Stimulated activated CD4-positive, alpha-beta T cell treated with anti-CD3 and anti-CD28 coated beads, Interleukin-2, amount 100 ng/mL, for 4 hours (primary cell): ENCODE results near the gene NIPSNAP2.
"Not testable (repeated sequence)": the region's sequence is repeated elsewhere in the genome, so short reads cannot be mapped to it uniquely, and the experiment has no call there.

Experiments
- DNase-seq: peaks from one replicate; pipeline ENCODE4 v3.0.0-alpha.2; 2020; ENCODE audit warnings: low read depth

Gene NIPSNAP2

DNA sequence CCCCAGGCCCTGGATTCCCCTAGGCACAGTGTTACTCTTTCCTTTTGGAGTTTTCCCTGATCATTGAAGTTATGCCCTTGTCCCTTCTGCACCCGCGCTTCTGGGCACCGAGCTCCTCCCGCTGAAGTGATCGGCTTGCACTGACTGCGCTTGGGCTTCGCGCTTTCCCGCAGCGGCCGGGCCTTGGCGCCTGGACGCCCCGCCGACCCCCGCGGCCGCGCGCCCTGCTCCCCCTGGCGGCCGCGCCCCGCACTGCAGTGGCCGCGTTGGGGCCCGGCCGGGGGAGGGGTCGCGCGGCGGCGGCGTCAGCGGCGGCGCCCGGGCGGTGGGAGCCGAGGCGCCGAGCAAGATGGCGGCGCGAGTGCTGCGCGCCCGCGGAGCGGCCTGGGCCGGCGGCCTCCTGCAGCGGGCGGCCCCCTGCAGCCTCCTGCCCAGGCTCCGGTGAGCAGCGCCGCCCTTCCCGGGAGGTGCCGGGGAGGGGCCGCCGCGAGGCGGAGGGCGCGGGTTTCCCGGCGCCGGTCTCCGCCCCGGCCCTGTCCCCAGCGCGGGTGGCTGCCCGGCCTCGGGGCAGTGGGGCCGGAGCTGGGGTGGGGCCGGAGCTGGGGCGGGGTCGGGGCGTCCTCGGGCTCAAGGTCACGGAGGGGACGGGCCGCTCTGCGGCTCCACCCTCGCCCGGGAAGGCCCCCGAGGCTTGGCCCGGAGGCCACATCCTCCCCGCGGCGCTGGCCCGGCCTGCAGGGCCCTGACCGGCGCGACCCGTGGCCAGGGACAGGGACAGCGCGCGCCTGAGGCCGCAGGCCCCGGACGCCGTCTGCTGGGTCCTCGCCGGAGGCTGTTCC, at the start of gene NIPSNAP2:
NIPSNAP2 (plus strand) TSS at position 325 of the 839 bp plus-strand sequence; CDS start at position 350, 25 bp downstream.
- DNase-seq, result peak; percentile 33

DNA sequence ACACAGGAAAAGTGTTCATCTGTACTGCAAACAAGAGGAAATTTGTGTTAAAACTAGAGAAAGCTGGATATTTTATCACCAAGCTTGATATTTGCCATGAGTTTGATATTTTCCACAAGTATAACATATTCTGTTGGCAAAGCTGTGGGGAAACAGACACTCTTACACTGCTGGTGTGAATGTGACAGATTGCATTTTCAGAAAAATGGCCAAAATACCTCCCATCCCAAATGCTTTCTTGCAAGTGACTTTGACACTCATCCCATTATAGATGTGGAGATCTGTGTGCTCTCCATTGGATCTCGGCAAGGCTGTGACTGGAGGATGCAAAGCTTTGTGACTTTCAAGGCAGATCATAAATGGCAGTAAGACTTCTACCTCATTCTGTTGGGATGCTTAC, 46.6 kb upstream of the NIPSNAP2 start:
- DNase-seq, result no peak

DNA sequence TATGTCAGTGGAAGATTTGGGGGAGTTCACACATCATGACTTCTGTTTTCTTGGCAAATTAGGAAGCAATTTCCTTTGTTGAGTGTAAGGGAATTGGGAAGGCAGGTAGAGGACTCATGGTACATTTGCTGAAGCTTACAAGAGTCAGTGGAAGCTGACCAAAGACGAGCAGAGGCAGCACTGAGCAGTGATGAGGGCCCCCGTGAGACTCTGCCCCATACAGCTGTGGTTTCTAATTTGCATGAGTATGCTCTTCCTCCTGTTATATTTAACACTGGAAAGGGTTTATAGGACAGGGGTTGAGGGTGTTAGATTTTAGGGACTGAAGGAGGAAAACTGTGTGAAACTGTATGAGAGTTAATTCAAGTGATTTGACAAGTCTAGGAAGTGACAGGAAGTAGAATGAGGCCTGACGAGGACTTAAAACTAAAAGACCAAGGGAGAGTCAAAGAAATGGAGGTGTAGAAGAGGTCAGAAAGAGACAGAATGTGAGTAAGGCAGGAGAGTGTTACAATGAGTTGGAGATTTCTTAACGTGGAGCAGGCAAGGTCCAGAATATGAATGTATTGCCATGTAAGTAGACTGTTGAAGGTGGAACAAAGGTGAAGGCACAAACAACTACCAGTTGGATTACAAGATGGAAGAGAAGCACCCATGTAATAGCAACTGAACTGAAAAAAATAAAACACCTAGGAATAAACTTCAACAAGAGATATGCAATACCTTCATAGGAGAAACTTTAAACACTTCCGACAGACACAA, 36.2 kb upstream of the NIPSNAP2 start:
- DNase-seq, result no peak

DNA sequence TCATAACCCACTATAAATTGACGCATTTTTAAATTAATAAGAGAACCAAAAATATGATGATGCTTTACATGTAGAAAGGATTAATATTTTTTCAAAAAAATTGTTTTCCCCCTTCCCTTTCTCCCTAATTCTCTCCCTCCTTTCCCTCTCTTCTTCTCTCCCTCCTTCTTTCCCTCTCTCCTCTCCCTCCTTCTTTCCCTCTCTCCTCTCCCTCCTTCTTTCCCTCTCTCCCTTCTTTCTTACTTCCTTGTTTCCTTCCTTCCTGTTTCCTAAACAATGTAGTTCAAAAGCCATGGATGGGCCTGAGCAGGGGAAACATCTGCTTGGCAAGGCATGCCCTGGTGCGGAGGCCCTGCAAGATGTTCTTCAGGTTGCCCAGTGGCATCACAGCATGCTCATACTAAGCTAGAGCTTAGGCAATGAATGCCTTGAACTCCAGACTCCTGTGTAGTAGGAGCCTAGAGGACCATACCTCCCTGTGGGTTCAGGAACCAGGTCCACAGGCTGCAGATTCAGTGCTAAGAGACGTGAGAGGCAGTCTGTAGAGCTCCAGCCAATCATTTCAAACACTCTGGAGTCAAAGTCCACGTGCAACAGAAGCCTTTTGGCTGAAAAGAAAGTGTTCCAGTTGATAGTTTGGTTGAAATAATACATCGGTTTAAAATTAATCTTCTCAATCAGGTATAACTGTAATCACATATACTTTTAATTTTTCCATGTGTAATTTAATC, 32.8 kb upstream of the NIPSNAP2 start:
- DNase-seq, result no peak

DNA sequence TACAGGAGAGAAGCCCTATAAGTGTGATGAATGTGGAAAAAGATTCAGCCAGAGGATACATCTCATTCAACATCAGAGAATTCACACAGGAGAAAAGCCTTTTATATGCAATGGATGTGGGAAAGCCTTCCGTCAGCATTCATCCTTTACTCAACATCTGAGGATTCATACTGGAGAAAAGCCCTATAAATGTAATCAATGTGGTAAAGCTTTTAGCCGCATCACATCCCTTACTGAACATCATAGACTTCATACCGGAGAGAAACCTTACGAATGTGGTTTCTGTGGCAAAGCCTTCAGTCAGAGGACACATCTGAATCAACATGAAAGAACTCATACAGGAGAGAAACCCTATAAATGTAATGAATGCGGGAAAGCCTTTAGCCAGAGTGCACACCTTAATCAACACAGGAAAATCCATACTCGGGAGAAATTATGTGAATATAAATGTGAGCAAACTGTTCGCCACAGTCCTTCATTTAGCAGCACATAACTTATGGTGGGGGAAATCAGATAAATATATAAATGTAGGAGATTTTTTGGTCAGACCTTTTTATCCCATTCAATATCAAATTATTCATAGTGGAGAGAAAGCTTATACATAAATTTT, 24.8 kb upstream of the NIPSNAP2 start:
- no peak for DNase-seq

DNA sequence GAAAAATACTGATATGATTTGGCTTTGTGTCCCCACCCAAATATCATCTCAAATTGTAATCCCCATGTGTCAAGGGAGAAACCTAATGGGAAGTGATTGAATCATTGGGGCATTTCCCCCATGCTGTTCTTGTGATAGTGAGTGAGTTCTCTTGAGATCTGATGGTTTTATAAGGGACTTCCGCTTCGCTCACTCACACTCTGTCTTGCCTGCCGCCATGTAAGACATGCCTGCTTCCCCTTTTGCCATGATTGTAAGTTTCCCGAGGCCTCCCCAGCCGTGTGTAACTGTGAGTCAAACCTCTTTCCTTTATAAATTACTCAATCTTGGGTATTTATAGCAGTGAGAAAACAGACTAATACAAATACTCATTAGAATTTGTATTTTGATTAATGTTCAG, 17.8 kb upstream of the NIPSNAP2 start:
- DNase-seq, result no peak

DNA sequence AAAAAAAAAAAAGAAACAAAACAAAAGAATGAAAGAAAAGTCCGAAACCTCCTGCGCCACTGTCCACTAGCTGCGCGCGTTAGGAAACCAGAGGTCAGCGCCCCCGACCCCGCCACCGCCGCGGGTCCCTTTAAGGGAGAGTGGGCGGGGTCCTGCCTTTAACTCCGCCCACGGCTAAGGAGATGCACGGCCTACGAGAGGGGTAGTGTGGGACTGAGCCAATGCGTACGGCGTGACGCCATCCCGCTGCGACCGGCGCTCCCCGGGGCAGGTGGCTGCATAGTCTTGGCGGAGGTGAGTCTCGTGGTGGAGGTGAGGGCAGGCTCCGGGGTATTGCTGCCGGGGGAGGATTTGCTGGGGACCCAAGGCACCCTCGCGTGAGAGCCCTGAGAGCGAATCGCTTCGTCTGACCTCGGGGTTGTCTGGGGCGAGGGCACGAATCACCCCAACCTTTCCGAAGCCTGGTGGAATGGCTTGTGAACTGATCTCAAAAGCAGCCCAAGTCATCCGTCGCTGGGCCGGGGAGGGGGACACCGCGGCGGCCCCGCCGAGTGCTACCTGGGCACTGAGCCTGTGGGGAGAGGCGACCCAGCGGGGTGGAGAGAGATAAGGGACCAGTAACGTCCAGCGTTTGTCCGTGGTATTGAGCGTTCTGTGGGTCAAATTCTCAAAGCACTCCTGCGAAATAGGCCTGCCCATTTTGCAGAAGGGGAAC, 12.6 kb upstream of the NIPSNAP2 start, which contains the start of gene MRPS17:
MRPS17 (plus strand) TSS at position 241 of the 715 bp plus-strand sequence. CDS start 1,319 bp downstream, outside the sequence.
- peak; percentile 92 for DNase-seq

DNA sequence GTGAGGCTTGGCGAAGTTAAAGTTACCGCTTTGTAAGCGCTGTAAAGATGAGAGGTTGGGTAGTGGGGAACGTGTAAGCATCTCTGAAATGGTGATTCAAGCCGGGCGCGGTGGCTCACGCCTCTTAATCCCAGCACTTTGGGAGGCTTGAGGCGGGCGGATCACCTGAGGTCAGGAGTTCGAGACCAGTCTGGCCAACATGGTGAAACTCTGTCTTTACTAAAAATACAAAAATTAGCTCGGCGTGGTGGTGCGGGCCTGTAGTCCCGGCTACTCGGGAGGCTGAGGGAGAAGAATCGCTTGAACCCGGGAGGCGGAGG, 12.1 kb upstream of the NIPSNAP2 start:
- not testable (repeated sequence) for DNase-seq

DNA sequence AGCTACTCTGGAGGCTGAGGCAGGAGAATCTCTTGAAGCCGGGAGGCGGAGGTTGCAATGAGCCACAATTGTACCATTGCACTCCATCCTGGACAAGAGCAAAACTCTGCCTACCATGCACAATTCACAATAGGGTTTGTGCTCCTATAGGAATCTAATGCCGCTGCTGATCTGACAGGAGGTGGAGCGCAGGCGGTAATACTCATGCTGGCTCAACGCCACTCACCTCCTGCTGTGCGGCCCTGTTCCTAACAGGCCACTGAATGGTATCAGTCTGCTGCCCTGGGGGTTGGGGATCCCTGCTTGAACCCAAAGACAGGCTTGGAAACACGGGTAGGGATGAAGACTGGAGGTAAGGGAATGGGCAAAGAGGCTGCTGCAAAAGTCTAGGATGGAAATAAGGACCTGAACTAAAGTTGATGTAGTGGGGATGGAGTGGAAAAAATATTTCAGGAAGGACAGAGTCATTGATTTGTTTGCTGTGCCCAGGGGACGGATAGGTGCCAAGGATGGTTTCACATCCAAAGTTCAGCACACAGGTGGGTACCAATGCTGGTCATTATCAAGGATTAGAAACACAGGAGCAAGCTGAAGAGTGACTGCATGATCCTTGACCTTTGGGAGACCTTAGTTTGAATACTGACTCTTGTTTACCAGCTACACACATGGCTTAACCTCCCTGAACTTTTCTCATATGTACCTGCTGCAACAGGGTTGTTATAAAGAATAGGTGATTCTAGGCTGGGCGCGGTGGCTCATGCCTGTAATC, 10.5 kb upstream of the NIPSNAP2 start:
- no peak for DNase-seq

DNA sequence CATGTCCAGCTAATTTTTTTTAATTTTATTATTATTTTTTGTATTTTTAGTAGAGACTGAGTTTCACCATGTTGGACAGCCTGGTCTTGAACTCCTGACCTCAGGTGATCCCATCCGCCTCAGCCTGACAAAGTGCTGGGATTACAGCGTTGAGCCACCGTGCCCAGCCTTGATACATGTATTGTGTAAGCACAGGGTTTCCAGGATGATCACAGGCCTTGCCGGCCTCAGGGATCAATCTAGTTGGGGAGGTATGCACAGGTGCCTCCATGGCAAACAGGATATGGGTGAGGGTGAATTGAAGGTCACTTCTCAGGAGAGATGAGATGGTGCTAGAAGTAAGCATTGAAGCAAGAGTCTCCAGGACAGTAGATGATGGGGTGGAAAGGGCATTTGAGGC, 7.2 kb upstream of the NIPSNAP2 start:
- no peak for DNase-seq

DNA sequence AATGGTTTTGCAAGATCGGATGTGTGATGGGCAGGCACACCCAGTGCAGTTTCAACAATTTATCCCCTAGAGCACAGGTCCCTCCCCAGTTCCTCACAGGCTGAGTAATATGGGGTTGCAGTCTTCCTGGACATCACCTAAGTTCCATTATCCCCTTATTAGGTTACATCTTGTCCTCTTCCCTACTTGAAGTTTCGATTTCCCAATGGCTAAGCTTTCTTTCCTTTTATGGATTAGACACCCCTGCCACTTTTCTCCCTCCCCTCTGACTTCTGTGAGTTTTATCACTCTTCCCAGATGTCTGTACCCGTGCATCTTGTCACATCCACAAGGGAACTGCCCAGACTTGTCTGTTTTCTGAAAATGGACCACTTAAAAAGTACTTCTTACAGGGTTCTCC, 2.4 kb upstream of the NIPSNAP2 start:
- DNase-seq, result no peak

DNA sequence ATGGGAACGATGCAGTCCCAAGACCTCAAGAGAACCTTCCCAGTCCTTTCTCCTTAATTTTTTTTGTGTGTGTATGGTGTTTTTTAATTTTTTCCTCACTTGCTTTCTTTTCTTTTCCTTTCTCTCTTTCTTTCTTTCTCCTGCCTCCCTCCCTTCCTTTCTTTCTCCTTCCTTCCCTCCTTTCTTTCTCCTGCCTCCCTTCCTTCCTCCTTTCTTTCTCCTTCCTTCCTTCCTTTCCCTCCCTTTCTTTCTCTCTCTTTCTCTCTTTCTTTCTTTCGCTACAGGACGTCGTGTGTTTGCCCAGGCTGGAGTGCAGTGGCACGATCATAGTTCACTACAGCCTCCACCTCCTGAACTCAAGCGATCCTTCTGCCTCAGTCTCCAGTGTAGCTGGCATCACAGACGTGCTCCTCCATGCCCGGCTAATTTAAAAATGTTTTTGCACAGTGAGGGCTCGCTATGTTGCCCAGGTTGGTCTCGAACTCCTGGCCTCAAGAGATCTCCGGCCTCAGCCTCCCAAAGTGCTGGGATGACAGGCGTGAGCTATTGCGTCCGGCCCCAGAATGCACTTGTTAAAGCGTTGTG, 709 bp upstream of the NIPSNAP2 start:
- no peak for DNase-seq

DNA sequence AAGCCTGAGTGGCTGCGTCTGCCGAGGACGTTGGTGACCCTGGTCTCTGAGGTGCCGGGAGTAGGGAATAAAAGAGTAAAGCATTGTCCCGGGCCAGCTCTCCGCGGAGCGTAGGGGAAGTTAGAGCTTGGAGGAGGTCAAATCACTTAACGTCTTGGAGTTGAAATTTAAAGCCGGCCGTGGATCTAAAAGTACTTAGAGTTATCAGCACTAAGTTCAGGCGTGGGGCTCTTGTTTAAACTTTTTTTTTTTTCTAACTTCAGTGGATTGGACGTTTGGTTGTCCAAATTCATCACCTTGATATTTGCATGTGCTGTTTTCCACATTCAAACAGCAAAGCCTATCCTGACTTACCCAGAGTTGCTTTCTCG, 700 bp downstream of the NIPSNAP2 start:
- DNase-seq, result no peak

DNA sequence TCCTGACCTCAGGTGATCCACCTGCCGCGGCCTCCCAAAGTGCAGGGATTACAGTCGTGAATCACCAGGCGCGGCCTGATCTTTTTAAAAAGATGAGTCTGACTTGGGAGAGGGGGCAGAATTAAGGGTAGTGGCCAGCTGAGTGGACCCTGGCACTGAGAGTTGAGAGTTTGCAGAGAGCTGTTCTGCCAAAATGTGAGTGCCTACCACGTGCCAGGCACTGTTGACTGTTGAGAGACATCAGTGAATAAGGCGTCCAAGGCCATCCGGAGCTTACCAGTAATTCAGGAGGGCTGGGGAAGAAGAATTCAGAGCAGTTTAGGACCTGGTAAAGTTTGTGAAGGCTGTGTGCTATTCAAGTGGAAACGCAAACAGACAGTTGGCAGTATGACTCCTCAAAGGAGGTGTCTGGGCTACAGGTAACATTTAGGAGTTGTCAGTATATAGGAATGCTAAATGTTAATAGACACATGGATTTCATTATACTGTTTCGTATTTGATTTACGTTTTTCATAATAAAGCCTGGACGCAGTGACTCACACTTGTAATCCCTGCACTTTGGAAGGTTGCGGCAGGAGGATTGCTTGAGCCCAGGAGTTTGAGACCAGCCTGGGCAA, 1.5 kb downstream of the NIPSNAP2 start:
- DNase-seq, result no peak

DNA sequence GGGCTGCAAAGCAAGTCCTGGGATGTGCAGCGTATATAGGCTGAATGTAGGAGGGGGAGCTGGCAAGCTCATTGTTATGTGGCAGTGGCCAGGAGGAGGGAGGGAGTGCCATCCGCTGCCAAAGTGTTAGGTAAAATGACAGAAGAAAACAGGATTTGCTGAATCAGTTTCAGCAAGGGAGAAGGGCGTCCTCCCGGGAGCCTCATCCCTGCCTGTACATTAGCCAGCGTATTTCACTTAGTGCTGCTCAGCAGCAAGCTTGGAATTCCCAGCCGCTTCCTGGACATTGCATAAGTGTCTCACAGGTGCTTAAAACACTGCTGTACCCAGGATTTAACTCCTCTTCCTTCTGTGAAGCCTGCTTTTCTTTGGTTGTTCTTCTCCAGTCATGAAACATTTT, 2.5 kb downstream of the NIPSNAP2 start:
- no peak for DNase-seq

DNA sequence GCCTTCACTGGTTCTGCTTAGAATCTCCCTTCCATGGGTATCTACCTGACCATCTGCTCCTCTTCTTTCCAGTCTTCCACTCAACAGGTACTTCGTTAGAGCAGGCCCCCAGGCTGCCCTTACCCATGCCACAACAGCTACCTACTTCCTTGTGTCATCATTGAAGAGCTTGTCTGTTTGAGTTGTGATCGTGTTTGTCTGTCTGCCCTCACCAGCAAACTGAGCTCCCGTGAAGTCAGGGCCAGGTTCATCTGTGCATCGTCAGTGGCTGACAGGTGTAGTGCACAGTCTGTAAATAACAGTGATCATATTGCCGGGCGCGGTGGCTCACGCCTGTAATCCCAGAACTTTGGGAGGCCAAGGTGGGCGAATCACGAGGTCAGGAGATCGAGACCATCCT, 5.0 kb downstream of the NIPSNAP2 start:
- DNase-seq, result no peak

DNA sequence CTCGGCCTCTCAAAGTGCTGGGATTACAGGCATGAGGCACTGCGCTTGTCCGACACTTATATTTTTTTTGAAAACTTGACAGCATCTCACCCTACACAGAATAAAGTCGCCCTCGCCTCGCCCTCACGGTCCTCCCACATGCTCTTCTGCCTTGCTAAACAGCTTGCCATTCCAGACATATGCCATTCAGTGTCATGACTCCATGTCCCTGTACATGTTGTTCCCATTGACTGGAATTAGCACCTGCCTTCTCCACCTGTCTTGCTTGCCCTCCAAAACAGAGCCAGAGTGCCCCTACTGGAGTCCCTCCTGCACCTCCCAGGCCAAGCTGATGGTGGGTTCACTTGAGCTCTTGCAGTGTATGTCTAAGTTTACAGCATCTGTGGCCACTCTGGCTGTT, 6.2 kb downstream of the NIPSNAP2 start:
- DNase-seq, result no peak

DNA sequence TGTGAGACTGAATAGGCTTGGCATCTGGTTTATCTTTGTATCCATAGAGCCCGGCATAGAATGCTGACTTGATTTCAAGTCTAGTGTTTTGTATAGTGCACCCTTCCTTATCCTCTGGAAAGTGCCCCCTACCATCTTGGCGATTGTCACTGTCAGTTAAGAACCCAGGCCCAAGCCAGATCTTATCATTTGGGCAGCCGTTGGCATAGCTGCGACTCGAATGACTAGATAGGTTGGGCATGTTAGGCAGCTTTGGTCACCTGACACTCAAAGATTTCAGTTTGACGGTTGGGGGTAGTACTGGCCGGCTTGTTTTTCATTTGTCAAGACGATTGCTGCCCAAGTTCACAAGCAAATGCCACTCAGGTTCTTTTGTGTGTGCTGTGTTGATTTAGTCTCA, 6.6 kb downstream of the NIPSNAP2 start:
- no peak for DNase-seq

DNA sequence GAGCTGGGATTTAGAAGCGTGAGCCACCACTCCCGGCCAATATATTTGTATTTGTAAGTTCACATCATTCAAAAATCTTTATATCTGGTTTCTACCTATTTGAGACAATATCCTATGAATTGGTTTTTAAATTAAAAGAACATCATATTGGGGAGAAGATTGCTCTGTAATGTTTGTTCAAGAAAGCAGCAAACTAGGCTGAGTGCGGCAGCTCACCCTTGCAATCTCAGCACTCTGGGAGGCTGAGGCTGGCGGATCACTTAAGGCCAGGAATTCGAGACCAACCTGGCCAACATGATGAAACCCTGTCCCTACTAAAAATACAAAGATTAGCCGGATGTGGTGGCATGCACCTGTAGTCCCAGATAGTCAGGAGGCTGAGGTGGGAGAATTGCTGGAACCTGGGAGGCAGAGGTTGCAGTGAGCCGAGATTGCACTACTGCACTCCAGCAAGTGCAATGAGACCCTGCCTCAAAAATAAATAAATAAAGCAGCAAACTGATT, 9.4 kb downstream of the NIPSNAP2 start:
- no peak for DNase-seq
